Kidney epithelial cell (primary cell): ENCODE results near the gene VPS37C. TPM values are rescaled to one million over a fixed set of nuclear protein-coding genes. Genes with fewer than 3 reads are reported as not detected.

Source experiments
- DNase-seq: peaks from one replicate; pipeline ENCODE4 v3.0.0-alpha.2; 2010; ENCODE audit warnings: low read depth
- H3K27me3 ChIP-seq: 2 replicates; pipeline ENCODE4 v1.6.0; 2011; ENCODE audit warnings: low read length; ENCODE audit not compliant: control insufficient read depth, insufficient read depth
- H3K36me3 ChIP-seq: 2 replicates; pipeline ENCODE4 v1.5.1; 2011; ENCODE audit warnings: low read length; ENCODE audit not compliant: control insufficient read depth, insufficient read depth
- H3K4me3 ChIP-seq: 2 replicates; pipeline ENCODE4 v1.5.1; 2011; ENCODE audit warnings: low read depth, mild to moderate bottlenecking, control low read depth, low read length
- CTCF ChIP-seq: IDR thresholded peaks from 2 replicates; pipeline ENCODE4 v1.5.1; 2011; ENCODE audit warnings: mild to moderate bottlenecking, moderate library complexity, low read length, control low read depth, inconsistent platforms; ENCODE audit not compliant: insufficient read depth, poor library complexity, severe bottlenecking
- total RNA-seq: library from RNA; depleted of rRNA; stranded (reverse); fragments of >200 nt; gene quantifications from 2 replicates; pipeline ENCODE4 v1.2.3, GENCODE V29; 2015

The VPS37C gene
- total RNA-seq, 1 donor from 2014 or later = 24.4 TPM

- no peak overlapping the region for H3K4me3 ChIP-seq
- TF ChIP-seq CTCF = no peak
- DNase-seq = no peak
- H3K27me3 ChIP-seq = peaks cover 2% of the 10 kb centered on the region
- H3K36me3 ChIP-seq = no peaks in the 10 kb centered on the region
Measured at GRCh38 chr11:61113201-61113600, 48.0 kb downstream of the VPS37C start.

GRCh38 chr11:61112575-61112974 lies 48.7 kb downstream of the VPS37C start:
- H3K4me3 ChIP-seq = no peak overlapping the region
- no peak for DNase-seq
- H3K36me3 ChIP-seq = no peaks in the 10 kb centered on the region
- no peak for TF ChIP-seq CTCF
- peaks cover 2% of the 10 kb centered on the region for H3K27me3 ChIP-seq

- Histone ChIP-seq H3K4me3 (no peak overlapping the region), H3K36me3 (no peaks in the 10 kb centered on the region), H3K27me3 (peaks cover 2% of the 10 kb centered on the region)
- TF ChIP-seq CTCF = no peak
- DNase-seq = no peak
Measured at GRCh38 chr11:61111786-61112517, 49.3 kb downstream of the VPS37C start.

GRCh38 chr11:61111050-61111435 lies 50.2 kb downstream of the VPS37C start:
- no peak for DNase-seq
- Histone ChIP-seq H3K4me3 (no peak overlapping the region), H3K27me3 (peaks cover 2% of the 10 kb centered on the region), H3K36me3 (no peaks in the 10 kb centered on the region)
- TF ChIP-seq CTCF = no peak

- H3K36me3 ChIP-seq = no peaks in the 10 kb centered on the region
- no peak for DNase-seq
- H3K4me3 ChIP-seq = no peak overlapping the region
- TF ChIP-seq CTCF = no peak
- no peaks in the 10 kb centered on the region for H3K27me3 ChIP-seq
Measured at GRCh38 chr11:61110255-61111049, 50.8 kb downstream of the VPS37C start.
